D341Med (cell line): ENCODE results near the gene NT5E.
"Not testable (repeated sequence)": the region's sequence is repeated elsewhere in the genome, so short reads cannot be mapped to it uniquely, and the experiment has no call there.

Experiments
- DNase-seq: peaks from one replicate; pipeline ENCODE4 v3.0.0; 2012; ENCODE audit warnings: low spot score

The NT5E gene

GRCh38 chr6:85493389-85493788 lies 43.5 kb downstream of the NT5E start:
- DNase-seq: no peak

- no peak for DNase-seq
Measured at GRCh38 chr6:85494547-85495536, 45.0 kb downstream of the NT5E start.

GRCh38 chr6:85496009-85496579 lies 46.2 kb downstream of the NT5E start:
- no peak for DNase-seq

GRCh38 chr6:85496856-85497255 lies 47.0 kb downstream of the NT5E start:
- DNase-seq: no peak

- DNase-seq: no peak
Measured at GRCh38 chr6:85498596-85499258, 48.8 kb downstream of the NT5E start.

GRCh38 chr6:85506441-85507093 lies 56.7 kb downstream of the NT5E start:
- no peak for DNase-seq

- DNase-seq: no peak
Measured at GRCh38 chr6:85516168-85516567, 66.3 kb downstream of the NT5E start.

- DNase-seq: not testable (repeated sequence)
Measured at GRCh38 chr6:85524281-85524680, 74.4 kb downstream of the NT5E start.

- DNase-seq: no peak
Measured at GRCh38 chr6:85537055-85537494, 87.2 kb downstream of the NT5E start.

GRCh38 chr6:85544776-85545175 lies 94.9 kb downstream of the NT5E start:
- no peak for DNase-seq
